ENCODE measurements around the gene STAT1. TPM values are rescaled to one million over a fixed set of nuclear protein-coding genes. Genes with fewer than 3 reads are reported as not detected.

STAT1 gene
- total and polyA plus RNA-seq, 9 of the 15 experiments (the other 6 are each of a cell fraction or from before 2014, with no cell fraction given): 8.7 to 34.4 (median 26.8) TPM

- peak in 2 of 3 experiments; percentile 25 to 85; a peak in 3 of 6 replicates for TF ChIP-seq ZBTB11 (CRISPR knock-in tag; IDR thresholded peaks at IDR 0.05)
- 0 out of 2 replicates have a peak, but pooled peaks have one; percentile 39 for TF ChIP-seq SAFB (IDR thresholded peaks at IDR 0.05; ENCODE audit: borderline replicate concordance, low read depth, low read length)
- peak; percentile 89 for TF ChIP-seq RBFOX2 (IDR thresholded peaks at IDR 0.05; ENCODE audit: low read depth, low read length)
- TF ChIP-seq, protein P1, sequence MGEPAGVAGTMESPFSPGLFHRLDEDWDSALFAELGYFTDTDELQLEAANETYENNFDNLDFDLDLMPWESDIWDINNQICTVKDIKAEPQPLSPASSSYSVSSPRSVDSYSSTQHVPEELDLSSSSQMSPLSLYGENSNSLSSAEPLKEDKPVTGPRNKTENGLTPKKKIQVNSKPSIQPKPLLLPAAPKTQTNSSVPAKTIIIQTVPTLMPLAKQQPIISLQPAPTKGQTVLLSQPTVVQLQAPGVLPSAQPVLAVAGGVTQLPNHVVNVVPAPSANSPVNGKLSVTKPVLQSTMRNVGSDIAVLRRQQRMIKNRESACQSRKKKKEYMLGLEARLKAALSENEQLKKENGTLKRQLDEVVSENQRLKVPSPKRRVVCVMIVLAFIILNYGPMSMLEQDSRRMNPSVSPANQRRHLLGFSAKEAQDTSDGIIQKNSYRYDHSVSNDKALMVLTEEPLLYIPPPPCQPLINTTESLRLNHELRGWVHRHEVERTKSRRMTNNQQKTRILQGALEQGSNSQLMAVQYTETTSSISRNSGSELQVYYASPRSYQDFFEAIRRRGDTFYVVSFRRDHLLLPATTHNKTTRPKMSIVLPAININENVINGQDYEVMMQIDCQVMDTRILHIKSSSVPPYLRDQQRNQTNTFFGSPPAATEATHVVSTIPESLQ (CRISPR knock-in tag; IDR thresholded peaks at IDR 0.05): 0 out of 2 replicates have a peak, but pooled peaks have one; percentile 50
- no peak for TF ChIP-seq MLLT1 (IDR thresholded peaks at IDR 0.05)
- TF ChIP-seq POLR2H (tag; IDR thresholded peaks at IDR 0.05; ENCODE audit: low read depth): peak; percentile 69
- no peak for TF ChIP-seq ZNF436 (CRISPR knock-in tag; IDR thresholded peaks at IDR 0.05)
- TF ChIP-seq, protein P2, sequence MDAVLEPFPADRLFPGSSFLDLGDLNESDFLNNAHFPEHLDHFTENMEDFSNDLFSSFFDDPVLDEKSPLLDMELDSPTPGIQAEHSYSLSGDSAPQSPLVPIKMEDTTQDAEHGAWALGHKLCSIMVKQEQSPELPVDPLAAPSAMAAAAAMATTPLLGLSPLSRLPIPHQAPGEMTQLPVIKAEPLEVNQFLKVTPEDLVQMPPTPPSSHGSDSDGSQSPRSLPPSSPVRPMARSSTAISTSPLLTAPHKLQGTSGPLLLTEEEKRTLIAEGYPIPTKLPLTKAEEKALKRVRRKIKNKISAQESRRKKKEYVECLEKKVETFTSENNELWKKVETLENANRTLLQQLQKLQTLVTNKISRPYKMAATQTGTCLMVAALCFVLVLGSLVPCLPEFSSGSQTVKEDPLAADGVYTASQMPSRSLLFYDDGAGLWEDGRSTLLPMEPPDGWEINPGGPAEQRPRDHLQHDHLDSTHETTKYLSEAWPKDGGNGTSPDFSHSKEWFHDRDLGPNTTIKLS (IDR thresholded peaks at IDR 0.05; ENCODE audit: borderline replicate concordance, low read depth): peak; percentile 82; the same call in 1 of the 2 replicates
- TF ChIP-seq, protein P3, sequence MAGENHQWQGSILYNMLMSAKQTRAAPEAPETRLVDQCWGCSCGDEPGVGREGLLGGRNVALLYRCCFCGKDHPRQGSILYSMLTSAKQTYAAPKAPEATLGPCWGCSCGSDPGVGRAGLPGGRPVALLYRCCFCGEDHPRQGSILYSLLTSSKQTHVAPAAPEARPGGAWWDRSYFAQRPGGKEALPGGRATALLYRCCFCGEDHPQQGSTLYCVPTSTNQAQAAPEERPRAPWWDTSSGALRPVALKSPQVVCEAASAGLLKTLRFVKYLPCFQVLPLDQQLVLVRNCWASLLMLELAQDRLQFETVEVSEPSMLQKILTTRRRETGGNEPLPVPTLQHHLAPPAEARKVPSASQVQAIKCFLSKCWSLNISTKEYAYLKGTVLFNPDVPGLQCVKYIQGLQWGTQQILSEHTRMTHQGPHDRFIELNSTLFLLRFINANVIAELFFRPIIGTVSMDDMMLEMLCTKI (IDR thresholded peaks at IDR 0.05; ENCODE audit: partially characterized antibody): no peak
- peak; percentile 45; the same call in 1 of the 2 replicates for TF ChIP-seq ZNF274 (IDR thresholded peaks at IDR 0.05; ENCODE audit: borderline replicate concordance, low read depth, low read length)
- no peak for TF ChIP-seq ZNF699 (CRISPR knock-in tag; IDR thresholded peaks at IDR 0.05; ENCODE audit: insufficient replicate concordance)
- TF ChIP-seq NCOA4 (IDR thresholded peaks at IDR 0.05; ENCODE audit: partially characterized antibody): no peak
- TF ChIP-seq SMARCA5 (IDR thresholded peaks at IDR 0.05): no peak
Measured at GRCh38 chr2:191013932-191014652, at the start of gene STAT1 (continued).

Measured in K562 (cell line).